OCI-LY1 (cell line): Measurements from ENCODE around the gene RNF111.

Source experiments
- H2AFZ ChIP-seq: fragments of 200-600 bp; sonication (generic), shearing (Covaris generic); 2 replicates; pipeline ENCODE4 v1.6.0; 2014; ENCODE audit warnings: antibody characterized with exemption, mild to moderate bottlenecking, low read length
- H3F3A ChIP-seq: fragments of 200-600 bp; sonication (generic), shearing (Covaris generic); 2 replicates; pipeline ENCODE4 v1.6.0; 2014; ENCODE audit warnings: mild to moderate bottlenecking, antibody characterized with exemption, low read length, moderate library complexity; ENCODE audit not compliant: insufficient read depth
- H3K27ac ChIP-seq: fragments of 200-600 bp; sonication (generic); 2 replicates; pipeline ENCODE4 v1.5.1; 2014; ENCODE audit warnings: low read length, mixed run types, mild to moderate bottlenecking, low read depth; ENCODE audit not compliant: poor library complexity, severe bottlenecking
- H3K27me3 ChIP-seq: fragments of 200-600 bp; sonication (generic); 2 replicates; pipeline ENCODE4 v1.6.0; 2014; ENCODE audit warnings: antibody characterized with exemption, mild to moderate bottlenecking, low read length, moderate library complexity; ENCODE audit not compliant: insufficient read depth
- H3K36me3 ChIP-seq: fragments of 200-600 bp; sonication (generic); 2 replicates; pipeline ENCODE4 v1.6.1; 2014; ENCODE audit warnings: mild to moderate bottlenecking, antibody characterized with exemption, low read length, moderate library complexity, mixed read lengths; ENCODE audit not compliant: insufficient read depth
- H3K4me1 ChIP-seq: fragments of 200-600 bp; sonication (generic); 2 replicates; pipeline ENCODE4 v1.5.1; 2014; ENCODE audit warnings: mild to moderate bottlenecking, low read length, moderate library complexity; ENCODE audit not compliant: insufficient read depth, severe bottlenecking
- H3K4me2 ChIP-seq: fragments of 200-600 bp; sonication (generic), shearing (Covaris generic); 2 replicates; pipeline ENCODE4 v1.6.1; 2014; ENCODE audit warnings: low read length
- H3K4me3 ChIP-seq: fragments of 200-600 bp; sonication (generic); 2 replicates; pipeline ENCODE4 v1.5.1; 2014; ENCODE audit warnings: low read length, low read depth, mild to moderate bottlenecking, mixed read lengths; ENCODE audit not compliant: poor library complexity, severe bottlenecking
- H3K79me2 ChIP-seq: fragments of 200-600 bp; shearing (Covaris generic); 2 replicates; pipeline ENCODE4 v1.6.1; 2016; ENCODE audit warnings: mixed run types, low read length, mixed read lengths; ENCODE audit not compliant: insufficient read depth
- H3K9ac ChIP-seq: fragments of 200-600 bp; sonication (generic), shearing (Covaris generic); 2 replicates; pipeline ENCODE4 v1.6.1; 2014; ENCODE audit warnings: mild to moderate bottlenecking, low read length, mixed read lengths
- H3K9me2 ChIP-seq: fragments of 200-600 bp; sonication (generic), shearing (Covaris generic); 2 replicates; pipeline ENCODE4 v1.6.1; 2014; ENCODE audit warnings: low read depth, mild to moderate bottlenecking, low read length, mixed read lengths
- H3K9me3 ChIP-seq: fragments of 200-600 bp; shearing (Covaris generic); 2 replicates; pipeline ENCODE4 v1.6.1; 2014; ENCODE audit warnings: low read length, mixed read lengths
- H4K20me1 ChIP-seq: fragments of 200-600 bp; sonication (generic), shearing (Covaris generic); 2 replicates; pipeline ENCODE4 v1.6.0; 2016; ENCODE audit warnings: mild to moderate bottlenecking, low read length; ENCODE audit not compliant: insufficient read depth
- EZH2 ChIP-seq: fragments of 200-600 bp; sonication (generic), shearing (Covaris generic); IDR thresholded peaks from 2 replicates; pipeline ENCODE4 v1.8.0; 2017; ENCODE audit warnings: borderline replicate concordance, mixed run types, mild to moderate bottlenecking, antibody characterized with exemption, low read length, moderate library complexity, mixed read lengths
- TF ChIP-seq, protein P1 (sequence below): fragments of 200-600 bp; sonication (generic), shearing (Covaris generic); IDR thresholded peaks from 2 replicates; pipeline ENCODE4 v1.5.1; 2017; ENCODE audit warnings: mild to moderate bottlenecking, antibody characterized with exemption, low read length, moderate library complexity, mixed read lengths

Gene RNF111

DNA sequence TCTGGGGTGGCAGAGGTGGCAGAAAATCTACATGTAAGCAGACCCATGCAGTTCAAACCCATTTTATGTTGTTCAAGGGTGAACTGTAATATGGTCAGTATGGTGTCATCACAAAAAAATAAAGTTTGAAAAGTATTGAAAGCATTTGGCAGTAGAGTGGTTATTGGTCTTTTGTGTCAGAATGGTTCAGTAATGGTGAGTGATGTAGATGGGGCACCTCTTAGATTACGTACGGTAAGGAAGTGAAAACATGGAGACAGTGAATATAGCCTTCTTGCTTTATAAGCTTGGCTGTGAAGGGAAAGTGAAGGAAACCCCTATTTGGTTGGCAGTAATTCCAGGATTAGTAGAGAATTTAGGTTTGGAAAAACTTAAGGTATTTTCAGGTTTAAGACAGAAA is 100.3 kb downstream of the RNF111 start:
- peaks cover 84% of the 10 kb centered on the region for H3K36me3 ChIP-seq
- H3K9me3 ChIP-seq: no peaks in the 10 kb centered on the region
- no peak overlapping the region for H2AFZ ChIP-seq
- no peak overlapping the region for H3K4me3 ChIP-seq
- no peaks in the 10 kb centered on the region for H3F3A ChIP-seq
- no peaks in the 10 kb centered on the region for H3K4me1 ChIP-seq
- no peaks in the 10 kb centered on the region for H3K79me2 ChIP-seq
- TF ChIP-seq EZH2: no peak
- TF ChIP-seq, protein P1, sequence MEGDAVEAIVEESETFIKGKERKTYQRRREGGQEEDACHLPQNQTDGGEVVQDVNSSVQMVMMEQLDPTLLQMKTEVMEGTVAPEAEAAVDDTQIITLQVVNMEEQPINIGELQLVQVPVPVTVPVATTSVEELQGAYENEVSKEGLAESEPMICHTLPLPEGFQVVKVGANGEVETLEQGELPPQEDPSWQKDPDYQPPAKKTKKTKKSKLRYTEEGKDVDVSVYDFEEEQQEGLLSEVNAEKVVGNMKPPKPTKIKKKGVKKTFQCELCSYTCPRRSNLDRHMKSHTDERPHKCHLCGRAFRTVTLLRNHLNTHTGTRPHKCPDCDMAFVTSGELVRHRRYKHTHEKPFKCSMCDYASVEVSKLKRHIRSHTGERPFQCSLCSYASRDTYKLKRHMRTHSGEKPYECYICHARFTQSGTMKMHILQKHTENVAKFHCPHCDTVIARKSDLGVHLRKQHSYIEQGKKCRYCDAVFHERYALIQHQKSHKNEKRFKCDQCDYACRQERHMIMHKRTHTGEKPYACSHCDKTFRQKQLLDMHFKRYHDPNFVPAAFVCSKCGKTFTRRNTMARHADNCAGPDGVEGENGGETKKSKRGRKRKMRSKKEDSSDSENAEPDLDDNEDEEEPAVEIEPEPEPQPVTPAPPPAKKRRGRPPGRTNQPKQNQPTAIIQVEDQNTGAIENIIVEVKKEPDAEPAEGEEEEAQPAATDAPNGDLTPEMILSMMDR: no peak
- no peak overlapping the region for H3K27ac ChIP-seq
- H3K4me2 ChIP-seq: no peak overlapping the region
- no peaks in the 10 kb centered on the region for H4K20me1 ChIP-seq
- H3K9ac ChIP-seq: no peak overlapping the region
- no peaks in the 10 kb centered on the region for H3K9me2 ChIP-seq
- no peaks in the 10 kb centered on the region for H3K27me3 ChIP-seq

DNA sequence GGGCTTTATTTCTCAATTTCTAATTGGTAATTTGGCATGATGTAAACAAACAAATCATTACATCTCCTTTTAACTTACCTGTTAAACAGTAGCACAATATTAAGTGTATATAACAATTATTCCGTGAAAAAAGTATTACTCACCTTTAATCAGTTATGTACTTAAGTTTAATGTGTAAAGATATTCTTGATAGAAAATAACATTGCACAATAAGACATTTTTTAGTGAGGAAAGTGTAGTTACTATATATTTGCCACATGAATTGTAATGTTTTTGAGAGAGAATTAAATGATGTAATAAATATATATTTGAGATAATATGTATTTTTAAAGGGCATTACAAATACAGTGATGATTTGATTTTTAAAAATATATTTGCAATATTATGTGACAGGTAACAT is 106.6 kb downstream of the RNF111 start:
- Histone ChIP-seq H3K4me3 (no peak overlapping the region), H3K4me2 (no peak overlapping the region), H3K9me3 (no peaks in the 10 kb centered on the region), H3K27ac (no peak overlapping the region), H3K4me1 (no peaks in the 10 kb centered on the region), H3K79me2 (no peaks in the 10 kb centered on the region), H4K20me1 (no peaks in the 10 kb centered on the region), H3K9me2 (no peaks in the 10 kb centered on the region), H3K9ac (no peak overlapping the region), H3F3A (no peaks in the 10 kb centered on the region), H2AFZ (no peak overlapping the region), H3K27me3 (no peaks in the 10 kb centered on the region), H3K36me3 (peaks cover 79% of the 10 kb centered on the region)
- TF ChIP-seq, protein P1: no peak
- no peak for TF ChIP-seq EZH2

DNA sequence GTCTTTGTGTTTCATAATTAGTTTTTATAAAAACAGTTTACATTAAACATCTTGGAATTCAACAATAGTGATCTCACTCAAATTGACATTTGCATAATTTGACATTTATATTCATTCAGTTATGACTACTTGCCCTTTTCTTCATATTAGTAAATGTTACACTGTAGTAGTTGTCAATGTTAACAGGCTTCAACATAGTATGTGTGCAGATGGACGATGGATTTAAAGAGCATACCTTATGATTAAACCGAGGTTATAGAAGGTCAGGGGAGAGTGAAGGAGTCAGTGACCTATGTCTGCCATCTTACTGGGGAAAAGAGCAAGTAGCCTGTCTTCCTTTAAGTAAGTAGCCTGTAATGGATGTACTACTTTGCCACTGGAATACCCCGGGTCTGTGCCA is 109.0 kb downstream of the RNF111 start:
- H3K36me3 ChIP-seq: peaks cover 63% of the 10 kb centered on the region

More for the DNA sequence above, 109.0 kb downstream of the RNF111 start:
- no peaks in the 10 kb centered on the region for H4K20me1 ChIP-seq
- H2AFZ ChIP-seq: no peak overlapping the region
- no peaks in the 10 kb centered on the region for H3K9me2 ChIP-seq
- no peaks in the 10 kb centered on the region for H3K9me3 ChIP-seq
- H3K4me3 ChIP-seq: no peak overlapping the region
- H3K27me3 ChIP-seq: no peaks in the 10 kb centered on the region
- no peak overlapping the region for H3K9ac ChIP-seq
- TF ChIP-seq, protein P1: no peak
- no peak for TF ChIP-seq EZH2
- no peaks in the 10 kb centered on the region for H3F3A ChIP-seq
- H3K4me2 ChIP-seq: no peak overlapping the region
- H3K79me2 ChIP-seq: no peaks in the 10 kb centered on the region
- no peaks in the 10 kb centered on the region for H3K4me1 ChIP-seq
- no peak overlapping the region for H3K27ac ChIP-seq
